Lower lobe of right lung (tissue), 2 donors: ENCODE results near the gene SLC35G6. TPM values are rescaled to one million over a fixed set of nuclear protein-coding genes. Genes with fewer than 3 reads are reported as not detected.

Experiments
- ATAC-seq, 2 donors: fragments of 200-7000 bp; cut with Tn5 transposase; one replicate each; pipeline ENCODE4 v1.9.1; 2020 to 2022; ENCODE audit warnings: mild to moderate bottlenecking in 2 of 2, moderate library complexity in 2 of 2
- DNase-seq: peaks from one replicate; pipeline ENCODE4 v3.0.0-alpha.2; 2020
- H3K27ac ChIP-seq: fragments of 200-600 bp; one replicate; pipeline ENCODE4 v1.8.0; 2022
- H3K27me3 ChIP-seq: fragments of 200-600 bp; one replicate; pipeline ENCODE4 v1.8.0; 2022; ENCODE audit warnings: low read depth
- H3K36me3 ChIP-seq: fragments of 200-600 bp; one replicate; pipeline ENCODE4 v1.8.0; 2022; ENCODE audit warnings: mild to moderate bottlenecking
- H3K4me1 ChIP-seq: fragments of 200-600 bp; one replicate; pipeline ENCODE4 v1.8.0; 2022
- H3K4me3 ChIP-seq: fragments of 200-600 bp; one replicate; pipeline ENCODE4 v1.8.0; 2022; ENCODE audit warnings: mild to moderate bottlenecking
- H3K9me3 ChIP-seq: fragments of 200-600 bp; one replicate; pipeline ENCODE4 v1.8.0; 2022
- CTCF ChIP-seq: fragments of 200-600 bp; IDR thresholded peaks from one replicate; pipeline ENCODE4 v1.8.0; 2022; ENCODE audit warnings: antibody characterized with exemption, mild to moderate bottlenecking
- intact Hi-C: fragments of 100-400 bp; cut with DNase I; formaldehyde crosslinking; loops from one replicate; pipeline ENCODE4 v1.11.0; 2022
- total RNA-seq: library from RNA; stranded (reverse); fragmentation: NEBNext Ultra II Directional; extraction: Animal tissue kit (Norgen Biotek cat#: 25700); gene quantifications from one replicate; pipeline ENCODE4 v1.2.1, GENCODE V29; 2021
- donor health status: DM: no; HTN: yes; CAD: no; lungs with severe emphysema.

Gene SLC35G6
- total RNA-seq, 1 donor from 2014 or later, result not detected

GRCh38 chr17:7437950-7438614 is 43.2 kb upstream of the SLC35G6 start:
- intact Hi-C loops, result no loop called here
- TF ChIP-seq CTCF, result no peak
- no peak overlapping the region for H3K27ac ChIP-seq

GRCh38 chr17:7438656-7439460 is 42.4 kb upstream of the SLC35G6 start:
- no peak for TF ChIP-seq CTCF
- Histone ChIP-seq H3K27ac (no peak overlapping the region), H3K36me3 (no peaks in the 10 kb centered on the region), H3K9me3 (no peaks in the 10 kb centered on the region), H3K4me1 (peaks cover 56% of the 10 kb centered on the region), H3K27me3 (peaks cover 34% of the 10 kb centered on the region), H3K4me3 (peak overlapping the region; percentile 76)
- intact Hi-C loops, result no loop called here
- DNase-seq (no peak), ATAC-seq (no peak)

More at GRCh38 chr17:7437950-7438614, 43.2 kb upstream of the SLC35G6 start:
- peak; percentile 86 for DNase-seq
- Histone ChIP-seq H3K4me1 (peaks cover 56% of the 10 kb centered on the region), H3K27me3 (peaks cover 34% of the 10 kb centered on the region), H3K9me3 (no peaks in the 10 kb centered on the region), H3K4me3 (peak overlapping the region; percentile 76), H3K36me3 (no peaks in the 10 kb centered on the region)
- peak; percentile 2 to 3 for ATAC-seq

GRCh38 chr17:7439462-7440112 is 41.7 kb upstream of the SLC35G6 start, which contains the start of gene FGF11:
TSS of gene FGF11 (plus strand) at chr17:7439512. CDS start at chr17:7439621, 109 bp downstream.
- no peak for DNase-seq
- intact Hi-C loops, result no loop called here
- no peak for TF ChIP-seq CTCF
- Histone ChIP-seq H3K4me3 (peak within 1 kb of the TSS; percentile 76), H3K27me3 (peaks cover 36% of the 10 kb centered on the region), H3K27ac (no peak within 1 kb of the TSS), H3K4me1 (peaks cover 57% of the 10 kb centered on the region), H3K36me3 (no peaks in the 10 kb centered on the region), H3K9me3 (no peaks in the 10 kb centered on the region)
- ATAC-seq, result no peak

- Histone ChIP-seq H3K9me3 (no peaks in the 10 kb centered on the region), H3K27me3 (peaks cover 43% of the 10 kb centered on the region), H3K36me3 (no peaks in the 10 kb centered on the region), H3K4me3 (peak overlapping the region; percentile 43), H3K4me1 (peaks cover 63% of the 10 kb centered on the region), H3K27ac (no peak overlapping the region)
- no peak for TF ChIP-seq CTCF
- peak; percentile 72 for DNase-seq
- intact Hi-C loops, result no loop called here
- ATAC-seq, result no peak
These were observed 41.0 kb upstream of the SLC35G6 start for GRCh38 chr17:7440113-7440833.

GRCh38 chr17:7440834-7441195 is 40.4 kb upstream of the SLC35G6 start:
- TF ChIP-seq CTCF, result no peak
- no peak overlapping the region for H3K27ac ChIP-seq
- no peak overlapping the region for H3K4me3 ChIP-seq
- intact Hi-C loops, result no loop called here
- H3K36me3 ChIP-seq, result no peaks in the 10 kb centered on the region
- H3K27me3 ChIP-seq, result peaks cover 47% of the 10 kb centered on the region
- ATAC-seq (no peak), DNase-seq (no peak)
- H3K9me3 ChIP-seq, result no peaks in the 10 kb centered on the region
- H3K4me1 ChIP-seq, result peaks cover 64% of the 10 kb centered on the region
